Measurements from ENCODE around the gene GDPD3.
A peak's percentile ranks its signal among the peaks of the same experiment; 100 is the strongest.

The GDPD3 gene

GRCh38 chr16:30147843-30148510 lies 34.6 kb upstream of the GDPD3 start:
- DNase-seq (ENCODE audit: low spot score) = no peak
- no peak for TF ChIP-seq CTCF (IDR thresholded peaks at IDR 0.05; ENCODE audit: extremely low read depth, insufficient read depth, missing control alignments)
- in situ Hi-C loops (cut with MboI; ENCODE audit: low pct_unique_long_range_greater_than_20kb, low sequenced_read_pairs, unreplicated experiment) = no loop called here

GRCh38 chr16:30145657-30146056 lies 32.3 kb upstream of the GDPD3 start:
- in situ Hi-C loops (cut with MboI; ENCODE audit: low pct_unique_long_range_greater_than_20kb, low sequenced_read_pairs, unreplicated experiment) = no loop called here
- DNase-seq (ENCODE audit: low spot score) = no peak
- no peak for TF ChIP-seq CTCF (IDR thresholded peaks at IDR 0.05; ENCODE audit: extremely low read depth, insufficient read depth, missing control alignments)

- in situ Hi-C loops (cut with MboI; ENCODE audit: low pct_unique_long_range_greater_than_20kb, low sequenced_read_pairs, unreplicated experiment) = no loop called here
- no peak for TF ChIP-seq CTCF (IDR thresholded peaks at IDR 0.05; ENCODE audit: extremely low read depth, insufficient read depth, missing control alignments)
Observed at GRCh38 chr16:30144917-30145316, 31.6 kb upstream of the GDPD3 start.

GRCh38 chr16:30144017-30144416 lies 30.7 kb upstream of the GDPD3 start:
- in situ Hi-C loops (cut with MboI; ENCODE audit: low pct_unique_long_range_greater_than_20kb, low sequenced_read_pairs, unreplicated experiment) = no loop called here
- no peak for TF ChIP-seq CTCF (IDR thresholded peaks at IDR 0.05; ENCODE audit: extremely low read depth, insufficient read depth, missing control alignments)
- DNase-seq (ENCODE audit: low spot score) = no peak

More at GRCh38 chr16:30144917-30145316, 31.6 kb upstream of the GDPD3 start:
- DNase-seq (ENCODE audit: low spot score) = no peak

GRCh38 chr16:30143347-30143702 lies 30.0 kb upstream of the GDPD3 start:
- in situ Hi-C loops (cut with MboI; ENCODE audit: low pct_unique_long_range_greater_than_20kb, low sequenced_read_pairs, unreplicated experiment) = no loop called here
- TF ChIP-seq CTCF (IDR thresholded peaks at IDR 0.05; ENCODE audit: extremely low read depth, insufficient read depth, missing control alignments) = no peak
- no peak for DNase-seq (ENCODE audit: low spot score)

GRCh38 chr16:30142672-30143346 lies 29.5 kb upstream of the GDPD3 start:
- TF ChIP-seq CTCF (IDR thresholded peaks at IDR 0.05; ENCODE audit: extremely low read depth, insufficient read depth, missing control alignments) = peak; percentile 49
- DNase-seq (ENCODE audit: low spot score) = no peak
- in situ Hi-C loops (cut with MboI; ENCODE audit: low pct_unique_long_range_greater_than_20kb, low sequenced_read_pairs, unreplicated experiment) = no loop called here

Data from GM13977 (cell line).